HepG2 (cell line): ENCODE results near the gene IL1R1. TPM values are rescaled to one million over a fixed set of nuclear protein-coding genes. Genes with fewer than 3 reads are reported as not detected.

Source experiments
- ASH2L ChIP-seq: fragments of 300-600, 200-600 bp; sonication (generic); IDR thresholded peaks from 2 replicates; pipeline ENCODE4 v1.7.0; 2017; ENCODE audit warnings: low read depth, mild to moderate bottlenecking, moderate library complexity, mixed read lengths, low read length; ENCODE audit not compliant: insufficient read length
- CBX1 ChIP-seq: IDR thresholded peaks from one replicate; pipeline ENCODE4 v1.6.1; 2016; ENCODE audit warnings: antibody characterized with exemption, low read depth
- KLF6 ChIP-seq: IDR thresholded peaks from 2 replicates; pipeline ENCODE4 v1.8.0; 2016; ENCODE audit warnings: missing biosample characterization, missing genetic modification reagents
- POLR2A ChIP-seq, 2 experiments: IDR thresholded peaks; 2 replicates each; pipeline ENCODE4 v1.6.1; 2011; ENCODE audit warnings: low read depth in 2 of 2, low read length in 2 of 2, mild to moderate bottlenecking in 1 of 2, moderate library complexity in 1 of 2; ENCODE audit not compliant: insufficient read depth in 1 of 2
- RARA ChIP-seq: IDR thresholded peaks from 2 replicates; pipeline ENCODE4 v1.6.1; 2016; ENCODE audit warnings: missing genetic modification reagents, missing compliant biosample characterization
- RBFOX2 ChIP-seq: fragments of 200-400 bp; formaldehyde crosslinking; IDR thresholded peaks from 2 replicates; pipeline ENCODE4 v1.6.1; 2017; ENCODE audit warnings: low read depth, mild to moderate bottlenecking, low read length
- RXRA ChIP-seq: sonication (generic); formaldehyde crosslinking; IDR thresholded peaks from 2 replicates; pipeline ENCODE4 v1.5.1; 2020; ENCODE audit warnings: missing genetic modification reagents
- SKI ChIP-seq: fragments of 450-650 bp; IDR thresholded peaks from one replicate; pipeline ENCODE4 v1.6.1; 2018; ENCODE audit warnings: mild to moderate bottlenecking; ENCODE audit not compliant: partially characterized antibody
- TAF15 ChIP-seq: fragments of 200-400 bp; formaldehyde crosslinking; IDR thresholded peaks from one replicate; pipeline ENCODE4 v1.6.1; 2018; ENCODE audit warnings: mild to moderate bottlenecking, low read depth, low read length; ENCODE audit not compliant: poor library complexity, severe bottlenecking
- ZBTB3 ChIP-seq: sonication (generic); formaldehyde crosslinking; IDR thresholded peaks from 2 replicates; pipeline ENCODE4 v1.4.0; 2020; ENCODE audit warnings: low read depth, mild to moderate bottlenecking, moderate library complexity, missing genetic modification reagents, borderline replicate concordance
- ZBTB38 ChIP-seq: sonication (generic); formaldehyde crosslinking; IDR thresholded peaks from 2 replicates; pipeline ENCODE4 v1.5.1; 2020; ENCODE audit warnings: mild to moderate bottlenecking, missing genetic modification reagents
- ZFP36L2 ChIP-seq: sonication (generic); formaldehyde crosslinking; IDR thresholded peaks from 2 replicates; pipeline ENCODE4 v1.4.0; 2020; ENCODE audit warnings: missing genetic modification reagents
- ZNF253 ChIP-seq: sonication (generic); formaldehyde crosslinking; IDR thresholded peaks from 2 replicates; pipeline ENCODE4 v1.8.0; 2022; ENCODE audit warnings: mild to moderate bottlenecking, missing genetic modification reagents, borderline replicate concordance
- ZNF343 ChIP-seq: sonication (generic); formaldehyde crosslinking; IDR thresholded peaks from 2 replicates; pipeline ENCODE4 v1.4.0; 2020; ENCODE audit warnings: mild to moderate bottlenecking, missing genetic modification reagents
- ZNF383 ChIP-seq: sonication (generic); formaldehyde crosslinking; IDR thresholded peaks from 2 replicates; pipeline ENCODE4 v1.4.0; 2020; ENCODE audit warnings: missing genetic modification reagents, mild to moderate bottlenecking, borderline replicate concordance
- ZNF446 ChIP-seq: sonication (generic); formaldehyde crosslinking; IDR thresholded peaks from 2 replicates; pipeline ENCODE4 v1.5.0; 2020; ENCODE audit warnings: mild to moderate bottlenecking, missing genetic modification reagents
- ZNF607 ChIP-seq: sonication (generic); formaldehyde crosslinking; IDR thresholded peaks from 2 replicates; pipeline ENCODE4 v1.5.1; 2020; ENCODE audit warnings: missing genetic modification reagents, mild to moderate bottlenecking, borderline replicate concordance
- ZNF776 ChIP-seq: sonication (generic); formaldehyde crosslinking; IDR thresholded peaks from 2 replicates; pipeline ENCODE4 v1.4.0; 2020; ENCODE audit warnings: mild to moderate bottlenecking, missing genetic modification reagents
- polyA plus RNA-seq, 8 experiments: library from polyadenylated mRNA; depleted of rRNA in 3 of 8; stranded (reverse) in 7 of 8; unstranded in 1 of 8; fragments of >200 nt; fragmentation: Illumina TruSeq in 4 of 8; extraction: Trizol in 4 of 8; gene quantifications; 2 replicates each; pipeline versions ENCODE4 v1.2.1 to v1.2.3, GENCODE V29; 2011 to 2016; ENCODE audit warnings: low read depth in 4 of 8, missing spikeins in 1 of 8, mixed read lengths in 1 of 8; ENCODE audit not compliant: insufficient read depth in 1 of 8
- total RNA-seq, 5 experiments: library from RNA; depleted of rRNA; stranded (reverse); fragments of >200 nt; fragmentation: Illumina TruSeq; extraction: Trizol; gene quantifications; 2 replicates each; pipeline ENCODE4 v1.2.3, GENCODE V29; 2016; ENCODE audit warnings: low read depth in 1 of 5
- TF ChIP-seq, protein P1 (sequence below): sonication (generic); formaldehyde crosslinking; IDR thresholded peaks from 2 replicates; pipeline ENCODE4 v1.4.0; 2020; ENCODE audit warnings: low read depth, mild to moderate bottlenecking, missing genetic modification reagents
- TF ChIP-seq, protein P2 (sequence below): sonication (generic); formaldehyde crosslinking; IDR thresholded peaks from 2 replicates; pipeline ENCODE4 v1.8.1; 2023; ENCODE audit warnings: mild to moderate bottlenecking, missing genetic modification reagents
- TF ChIP-seq, protein P3 (sequence below): sonication (generic); formaldehyde crosslinking; IDR thresholded peaks from 2 replicates; pipeline ENCODE4 v1.4.0; 2020; ENCODE audit warnings: mild to moderate bottlenecking, missing genetic modification reagents
- TF ChIP-seq, protein P4 (sequence below): sonication (generic); formaldehyde crosslinking; IDR thresholded peaks from 2 replicates; pipeline ENCODE4 v1.5.0; 2020; ENCODE audit warnings: missing genetic modification reagents, mild to moderate bottlenecking, borderline replicate concordance
- TF ChIP-seq, protein P5 (sequence below): sonication (generic); formaldehyde crosslinking; IDR thresholded peaks from 2 replicates; pipeline ENCODE4 v1.4.0; 2020; ENCODE audit warnings: missing genetic modification reagents, low read depth, mild to moderate bottlenecking, borderline replicate concordance
- TF ChIP-seq, protein P6 (sequence below): conservative IDR thresholded peaks from 2 replicates; pipeline ENCODE4 v1.6.1; 2018; ENCODE audit warnings: missing genetic modification reagents

Gene IL1R1
- total and polyA plus RNA-seq, 2 of the 13 experiments (the other 11 are each of a cell fraction or from before 2014, with no cell fraction given) = 38.0 to 93.1 TPM

DNA sequence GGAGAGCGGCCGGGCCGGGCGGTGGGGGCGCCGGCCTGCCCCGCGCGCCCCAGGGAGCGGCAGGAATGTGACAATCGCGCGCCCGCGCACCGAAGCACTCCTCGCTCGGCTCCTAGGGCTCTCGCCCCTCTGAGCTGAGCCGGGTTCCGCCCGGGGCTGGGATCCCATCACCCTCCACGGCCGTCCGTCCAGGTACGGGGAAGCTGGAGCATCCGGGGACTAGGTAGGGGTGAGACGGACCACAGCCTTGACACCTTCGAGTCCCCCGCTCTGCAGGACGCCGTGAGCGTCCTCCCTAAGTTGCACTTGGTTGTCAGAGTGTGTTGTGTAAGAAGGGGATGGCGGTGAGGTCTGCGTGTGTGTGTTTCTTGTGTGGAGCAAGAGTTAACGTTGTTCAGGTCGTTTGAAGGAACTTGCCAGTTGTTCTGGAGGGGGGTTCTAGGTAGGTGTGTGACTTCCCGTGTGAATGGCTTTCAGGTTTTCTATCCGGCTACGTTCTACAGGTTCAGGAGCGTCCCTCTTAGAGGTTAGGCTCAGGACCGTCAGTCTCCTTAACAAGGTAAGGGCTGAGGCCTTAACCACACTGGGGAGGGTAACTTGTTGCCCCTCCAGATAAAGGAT, 393 bp downstream of the IL1R1 start (continued):
- TF ChIP-seq ZFP36L2 (CRISPR knock-in tag) (no peak), ZBTB38 (peak; percentile 7; the same call in 1 of the 2 replicates), ZNF776 (CRISPR knock-in tag) (peak; percentile 35; the same call in 1 of the 2 replicates), ZBTB3 (CRISPR knock-in tag) (no peak), ZNF607 (CRISPR knock-in tag) (0 out of 2 replicates have a peak, but pooled peaks have one; percentile 28), ASH2L (peak; percentile 34), CBX1 (no peak), ZNF446 (CRISPR knock-in tag) (no peak), ZNF343 (CRISPR knock-in tag) (peak; percentile 5; the same call in 1 of the 2 replicates), POLR2A (IDR thresholded peaks at IDR 0.05; ENCODE audit: insufficient read depth in 1 of 2, low read depth in 2 of 2, low read length in 2 of 2) (peak in 1 of 2 experiments; percentile 17; a peak in 1 of 4 replicates), RBFOX2 (peak; percentile 87), RXRA (peak; percentile 36; the same call in 1 of the 2 replicates), TAF15 (no peak), ZNF253 (CRISPR knock-in tag) (no peak), KLF6 (CRISPR knock-in tag) (0 out of 2 replicates have a peak, but pooled peaks have one; percentile 25), ZNF383 (CRISPR knock-in tag) (no peak), RARA (CRISPR knock-in tag) (no peak), SKI (no peak)
- TF ChIP-seq, protein P1, sequence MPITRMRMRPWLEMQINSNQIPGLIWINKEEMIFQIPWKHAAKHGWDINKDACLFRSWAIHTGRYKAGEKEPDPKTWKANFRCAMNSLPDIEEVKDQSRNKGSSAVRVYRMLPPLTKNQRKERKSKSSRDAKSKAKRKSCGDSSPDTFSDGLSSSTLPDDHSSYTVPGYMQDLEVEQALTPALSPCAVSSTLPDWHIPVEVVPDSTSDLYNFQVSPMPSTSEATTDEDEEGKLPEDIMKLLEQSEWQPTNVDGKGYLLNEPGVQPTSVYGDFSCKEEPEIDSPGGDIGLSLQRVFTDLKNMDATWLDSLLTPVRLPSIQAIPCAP = 0 out of 2 replicates have a peak, but pooled peaks have one; percentile 26
- TF ChIP-seq, protein P2, sequence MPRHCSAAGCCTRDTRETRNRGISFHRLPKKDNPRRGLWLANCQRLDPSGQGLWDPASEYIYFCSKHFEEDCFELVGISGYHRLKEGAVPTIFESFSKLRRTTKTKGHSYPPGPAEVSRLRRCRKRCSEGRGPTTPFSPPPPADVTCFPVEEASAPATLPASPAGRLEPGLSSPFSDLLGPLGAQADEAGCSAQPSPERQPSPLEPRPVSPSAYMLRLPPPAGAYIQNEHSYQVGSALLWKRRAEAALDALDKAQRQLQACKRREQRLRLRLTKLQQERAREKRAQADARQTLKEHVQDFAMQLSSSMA = no peak
- TF ChIP-seq, protein P3, sequence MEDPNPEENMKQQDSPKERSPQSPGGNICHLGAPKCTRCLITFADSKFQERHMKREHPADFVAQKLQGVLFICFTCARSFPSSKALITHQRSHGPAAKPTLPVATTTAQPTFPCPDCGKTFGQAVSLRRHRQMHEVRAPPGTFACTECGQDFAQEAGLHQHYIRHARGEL = 0 out of 2 replicates have a peak, but pooled peaks have one; percentile 7
- TF ChIP-seq, protein P4, sequence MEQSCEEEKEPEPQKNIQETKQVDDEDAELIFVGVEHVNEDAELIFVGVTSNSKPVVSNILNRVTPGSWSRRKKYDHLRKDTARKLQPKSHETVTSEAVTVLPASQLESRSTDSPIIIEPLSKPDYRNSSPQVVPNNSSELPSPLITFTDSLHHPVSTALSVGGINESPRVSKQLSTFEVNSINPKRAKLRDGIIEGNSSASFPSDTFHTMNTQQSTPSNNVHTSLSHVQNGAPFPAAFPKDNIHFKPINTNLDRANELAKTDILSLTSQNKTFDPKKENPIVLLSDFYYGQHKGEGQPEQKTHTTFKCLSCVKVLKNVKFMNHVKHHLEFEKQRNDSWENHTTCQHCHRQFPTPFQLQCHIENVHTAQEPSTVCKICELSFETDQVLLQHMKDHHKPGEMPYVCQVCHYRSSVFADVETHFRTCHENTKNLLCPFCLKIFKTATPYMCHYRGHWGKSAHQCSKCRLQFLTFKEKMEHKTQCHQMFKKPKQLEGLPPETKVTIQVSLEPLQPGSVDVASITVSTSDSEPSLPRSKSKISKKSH (CRISPR knock-in tag) = 0 out of 2 replicates have a peak, but pooled peaks have one; percentile 54
- TF ChIP-seq, protein P5, sequence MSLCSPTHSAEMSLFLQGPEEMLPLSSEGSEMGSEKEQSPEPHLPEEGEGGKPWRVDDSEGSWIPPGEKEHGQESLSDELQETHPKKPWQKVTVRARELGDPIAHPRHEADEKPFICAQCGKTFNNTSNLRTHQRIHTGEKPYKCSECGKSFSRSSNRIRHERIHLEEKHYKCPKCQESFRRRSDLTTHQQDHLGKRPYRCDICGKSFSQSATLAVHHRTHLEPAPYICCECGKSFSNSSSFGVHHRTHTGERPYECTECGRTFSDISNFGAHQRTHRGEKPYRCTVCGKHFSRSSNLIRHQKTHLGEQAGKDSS (CRISPR knock-in tag) = no peak; the same call in 1 of the 2 replicates
- TF ChIP-seq, protein P6, sequence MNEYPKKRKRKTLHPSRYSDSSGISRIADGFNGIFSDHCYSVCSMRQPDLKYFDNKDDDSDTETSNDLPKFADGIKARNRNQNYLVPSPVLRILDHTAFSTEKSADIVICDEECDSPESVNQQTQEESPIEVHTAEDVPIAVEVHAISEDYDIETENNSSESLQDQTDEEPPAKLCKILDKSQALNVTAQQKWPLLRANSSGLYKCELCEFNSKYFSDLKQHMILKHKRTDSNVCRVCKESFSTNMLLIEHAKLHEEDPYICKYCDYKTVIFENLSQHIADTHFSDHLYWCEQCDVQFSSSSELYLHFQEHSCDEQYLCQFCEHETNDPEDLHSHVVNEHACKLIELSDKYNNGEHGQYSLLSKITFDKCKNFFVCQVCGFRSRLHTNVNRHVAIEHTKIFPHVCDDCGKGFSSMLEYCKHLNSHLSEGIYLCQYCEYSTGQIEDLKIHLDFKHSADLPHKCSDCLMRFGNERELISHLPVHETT (CRISPR knock-in tag) = no peak
